ENCODE measurements around the gene KCNIP3.
A peak's percentile ranks its signal among the peaks of the same experiment; 100 is the strongest.

The KCNIP3 gene

DNA sequence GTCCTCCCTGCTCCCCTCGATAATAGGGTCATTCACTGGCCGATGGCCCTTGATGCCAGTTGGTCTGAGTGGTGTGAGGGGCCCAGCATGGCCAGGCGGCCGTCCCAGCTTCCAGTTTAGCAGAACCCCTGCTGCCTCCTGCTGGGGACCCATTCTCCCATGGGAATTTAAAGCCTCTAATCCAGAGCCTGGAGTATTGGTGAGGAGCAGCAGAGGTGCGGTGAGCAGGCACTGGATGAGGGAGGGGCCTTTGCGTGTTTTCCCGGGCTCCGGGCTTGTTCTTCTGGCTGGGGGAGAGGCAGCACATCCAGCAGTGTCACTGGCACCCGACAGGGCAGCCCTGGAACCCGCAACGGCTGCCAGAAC is 17.4 kb downstream of the KCNIP3 start:
- no peak for DNase-seq (ENCODE audit: low spot score)

DNA sequence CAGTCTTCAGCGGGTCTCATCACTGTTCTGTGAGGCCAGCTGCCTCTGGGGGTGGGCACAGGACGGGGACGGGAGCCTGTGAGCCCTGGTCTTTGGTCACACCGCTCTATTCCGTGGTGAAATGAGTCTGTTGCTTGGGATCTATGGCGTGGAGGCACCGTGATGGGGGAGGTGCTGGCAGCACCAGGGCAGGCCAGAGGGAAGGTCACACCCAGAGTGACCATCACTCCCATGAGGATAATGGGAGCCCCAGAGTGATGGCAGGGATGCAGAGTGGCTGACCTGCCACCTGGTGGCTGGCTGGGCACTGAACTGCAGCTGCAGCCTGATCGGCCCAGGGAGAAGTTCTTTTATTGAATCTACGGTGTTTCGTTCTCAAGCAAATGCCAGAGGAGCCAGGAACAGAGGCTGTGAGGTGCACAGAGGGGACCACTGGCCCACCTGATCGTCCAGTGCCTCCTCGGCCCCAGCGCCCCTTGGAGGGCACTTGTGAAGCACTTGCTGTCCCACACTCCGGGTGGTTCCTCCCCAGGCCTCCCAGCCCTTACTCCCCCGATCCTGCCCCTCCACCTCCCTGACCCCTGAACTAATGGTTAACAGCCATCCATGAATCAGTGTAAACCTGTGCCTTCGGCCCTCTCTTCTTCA is 17.9 kb downstream of the KCNIP3 start:
- peak; percentile 63 for DNase-seq (ENCODE audit: low spot score)

DNA sequence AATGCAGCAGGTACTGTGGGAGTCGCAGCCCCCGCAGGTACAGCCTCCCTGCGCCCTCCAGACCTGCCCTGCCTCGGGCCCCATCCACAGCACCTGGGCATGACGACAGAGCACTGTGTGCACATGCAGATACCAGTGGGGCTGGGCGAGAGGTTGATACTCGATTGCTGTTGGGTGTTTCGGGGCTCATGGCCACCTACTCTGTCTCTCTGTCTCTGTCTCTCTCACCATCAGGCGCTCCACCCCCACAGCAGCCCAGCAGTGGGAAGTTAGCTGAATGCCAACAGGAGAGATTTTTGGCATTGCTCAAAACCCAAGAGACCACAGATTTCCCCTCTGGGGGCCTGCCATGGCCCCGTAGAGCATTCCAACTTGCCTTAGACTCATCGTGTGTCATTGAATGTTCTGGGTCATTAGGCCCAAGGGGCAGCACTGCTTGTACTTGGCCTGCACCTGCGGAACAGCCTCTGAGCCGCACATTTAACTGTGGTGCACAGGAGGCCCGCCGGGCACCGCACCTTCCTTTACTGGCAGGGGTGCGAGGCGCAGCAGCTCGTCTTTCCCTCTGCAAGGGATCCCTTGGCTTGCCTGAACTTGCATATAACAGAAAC is 18.8 kb downstream of the KCNIP3 start:
- DNase-seq (ENCODE audit: low spot score): peak; percentile 31

DNA sequence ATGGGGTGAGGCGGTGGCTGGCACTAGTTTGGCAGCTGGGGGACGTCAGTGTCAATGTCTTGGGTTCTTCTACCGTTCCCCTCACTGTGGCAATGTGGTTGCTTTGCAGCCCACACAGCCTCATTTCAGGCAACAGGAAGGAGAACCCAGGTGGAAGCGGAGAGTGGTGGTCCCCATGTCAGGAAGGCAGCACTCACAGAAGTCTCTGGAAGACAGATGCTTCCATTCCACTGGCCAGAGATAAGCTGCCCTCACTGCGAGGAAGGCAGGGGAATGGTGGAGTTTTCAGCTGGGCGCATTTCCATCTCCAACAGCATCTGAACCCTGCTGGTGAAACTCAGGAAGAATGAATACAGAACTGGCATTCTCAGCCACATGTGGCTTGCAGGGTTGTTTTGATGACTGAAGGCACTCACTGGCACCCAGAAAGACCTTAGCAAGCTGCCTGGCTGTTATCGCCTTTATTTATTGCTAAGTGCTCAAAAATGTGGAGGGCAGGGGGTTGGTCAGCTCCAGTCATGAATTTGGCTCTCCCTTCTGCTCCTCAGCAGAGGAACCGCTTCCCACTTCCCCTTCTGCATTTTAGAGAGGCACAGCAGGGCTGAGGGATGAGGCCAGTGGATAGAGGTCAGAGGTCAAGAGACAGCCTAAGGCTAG is 19.4 kb downstream of the KCNIP3 start:
- peak; percentile 42 for DNase-seq (ENCODE audit: low spot score)

DNA sequence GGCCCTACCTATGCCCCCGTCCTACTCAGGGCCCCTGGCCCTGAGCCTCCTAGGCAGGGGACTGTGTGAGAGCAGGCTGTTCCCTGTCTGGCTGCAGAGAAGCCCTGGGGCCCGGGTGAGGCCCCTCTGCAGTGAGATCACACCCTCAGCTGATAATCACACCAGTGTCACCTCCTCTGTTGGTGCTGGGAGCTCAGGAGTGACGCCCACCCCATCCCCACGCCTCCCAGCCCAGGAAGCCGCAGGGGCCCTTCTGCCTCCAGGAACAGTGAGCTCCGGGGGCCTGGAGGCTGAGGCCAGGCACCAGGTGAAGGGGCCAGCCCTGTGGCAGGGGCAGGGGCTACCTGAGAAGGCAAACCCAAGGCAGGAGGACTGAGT is 20.0 kb downstream of the KCNIP3 start:
- no peak for DNase-seq (ENCODE audit: low spot score)

DNA sequence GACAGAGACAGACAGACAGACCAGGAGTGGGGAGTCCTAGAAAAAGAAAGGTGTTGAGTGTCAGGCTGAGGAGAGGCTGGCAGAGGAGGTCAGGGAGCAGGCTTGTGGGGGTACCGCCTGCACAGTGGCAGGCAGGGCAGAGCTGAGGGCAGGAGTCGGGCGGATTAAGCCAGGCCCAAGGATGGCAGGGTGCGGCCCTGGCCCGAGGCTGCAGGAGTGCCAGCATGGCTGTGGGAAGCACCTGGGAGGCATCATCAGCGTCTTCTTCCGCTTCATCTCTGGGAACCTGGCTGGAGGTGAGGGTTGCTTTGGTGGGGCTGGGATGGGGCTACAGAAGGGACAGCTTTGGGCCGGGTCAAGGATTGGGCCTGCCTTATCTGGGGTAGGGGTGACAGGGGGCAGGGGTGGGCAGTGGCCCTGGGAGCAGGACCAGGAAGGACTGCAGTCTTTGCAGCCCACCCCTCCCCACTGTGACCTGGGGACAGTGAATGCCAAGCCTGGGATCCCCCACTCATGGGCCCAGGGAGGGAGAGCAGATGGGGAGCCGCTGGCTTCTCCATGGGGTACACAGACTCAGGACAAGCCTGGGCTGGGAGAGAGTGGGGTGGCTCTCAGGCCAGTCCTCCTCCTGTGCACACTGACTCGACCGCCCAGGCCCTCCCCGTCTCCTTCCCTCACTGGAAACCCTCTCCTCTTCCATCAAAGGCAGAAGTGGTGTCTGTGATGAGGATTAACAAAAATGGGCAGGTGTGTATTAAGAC is 20.7 kb downstream of the KCNIP3 start:
- no peak for DNase-seq (ENCODE audit: low spot score)

DNA sequence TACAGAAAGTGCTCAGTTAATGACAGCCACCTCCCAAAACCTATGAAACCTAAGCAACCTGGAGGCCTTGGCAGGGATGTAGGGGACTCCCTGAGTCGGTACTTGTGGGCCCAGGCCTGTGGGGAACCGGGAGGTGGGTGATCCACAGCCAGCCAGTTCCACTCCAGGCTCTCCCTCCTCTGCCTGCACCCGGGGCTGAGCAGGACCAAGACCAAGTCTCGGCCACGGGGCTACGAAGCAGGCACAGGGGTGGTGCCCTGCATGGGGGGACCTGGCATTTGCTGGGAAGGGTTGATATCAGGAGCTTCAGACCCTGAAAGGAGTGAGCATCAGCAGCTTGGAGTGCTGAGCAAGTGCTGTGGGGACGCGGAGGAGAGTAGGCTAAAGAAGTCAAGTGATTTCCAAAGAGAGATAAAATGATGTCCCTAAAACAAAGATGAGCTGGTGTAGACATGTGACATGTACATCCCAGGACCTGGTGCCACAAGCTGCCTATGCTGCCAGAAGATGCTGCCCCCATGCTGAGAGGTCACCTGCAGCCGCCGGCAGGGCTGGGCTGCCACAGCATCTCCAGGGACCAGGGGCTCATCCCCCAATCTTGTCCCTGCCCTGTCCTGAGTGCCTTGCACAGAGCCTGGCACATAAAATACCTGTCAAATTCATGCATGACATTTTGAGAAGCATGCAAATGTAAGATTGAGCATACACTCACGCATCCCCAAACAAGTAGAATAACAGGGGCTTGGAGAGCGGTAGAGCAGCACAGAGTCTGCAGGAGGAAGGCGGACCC is 21.5 kb downstream of the KCNIP3 start:
- DNase-seq (ENCODE audit: low spot score): no peak

GRCh38 chr2:95319481-95320343 is 22.6 kb downstream of the KCNIP3 start:
- no peak for DNase-seq (ENCODE audit: low spot score)

DNA sequence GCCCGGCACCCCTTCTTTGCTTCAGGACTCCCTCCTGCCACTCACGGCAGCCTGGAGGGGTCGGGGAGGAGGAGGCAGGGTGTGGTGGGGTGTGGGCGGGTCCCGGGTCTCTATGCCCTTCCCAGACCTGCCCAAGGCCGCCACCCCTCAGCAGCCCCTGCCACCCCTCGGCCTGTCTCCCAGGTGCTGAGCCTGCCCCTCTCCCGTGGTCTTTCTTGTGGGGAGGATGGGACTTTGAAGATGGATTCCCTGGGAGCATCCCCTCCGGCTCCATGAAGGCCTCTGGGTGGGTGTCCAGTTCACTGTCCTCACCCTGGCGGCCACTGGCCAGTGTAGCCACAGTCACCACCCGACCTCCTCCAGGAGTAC is 23.2 kb downstream of the KCNIP3 start:
- DNase-seq (ENCODE audit: low spot score): no peak

GRCh38 chr2:95320986-95321767 is 24.0 kb downstream of the KCNIP3 start:
- no peak for DNase-seq (ENCODE audit: low spot score)

GRCh38 chr2:95323347-95324155 is 26.4 kb downstream of the KCNIP3 start:
- DNase-seq (ENCODE audit: low spot score): peak; percentile 62

- no peak for DNase-seq (ENCODE audit: low spot score)
Observed at GRCh38 chr2:95325026-95325425, 27.9 kb downstream of the KCNIP3 start.

DNA sequence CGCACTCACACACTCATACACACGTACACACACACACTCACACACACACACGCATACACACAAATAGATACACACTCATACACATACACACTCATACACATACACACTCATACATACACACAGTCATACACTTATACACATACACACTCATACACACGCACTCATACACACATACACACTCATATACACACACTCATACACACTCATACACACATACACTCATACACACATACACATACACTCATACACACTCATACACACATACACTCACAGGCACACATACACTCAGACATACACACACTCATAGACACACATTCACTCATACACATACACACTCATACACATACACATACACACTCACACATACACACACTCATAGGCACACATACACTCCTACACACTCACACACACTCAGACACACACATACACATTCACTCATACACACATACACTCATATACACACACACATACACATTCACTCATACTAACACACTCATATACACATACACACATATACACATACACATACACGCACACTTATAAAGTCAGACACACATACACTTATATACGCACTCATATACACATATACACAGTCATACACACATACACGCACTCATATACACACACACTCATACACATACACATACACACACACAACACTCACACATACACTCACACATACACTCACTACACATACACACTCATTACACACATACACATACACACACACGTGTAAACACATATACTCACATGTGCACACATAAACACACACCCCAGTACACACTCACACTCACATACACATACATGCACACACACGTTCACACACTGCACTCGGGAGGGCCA is 28.7 kb downstream of the KCNIP3 start:
- DNase-seq (ENCODE audit: low spot score): no peak

DNA sequence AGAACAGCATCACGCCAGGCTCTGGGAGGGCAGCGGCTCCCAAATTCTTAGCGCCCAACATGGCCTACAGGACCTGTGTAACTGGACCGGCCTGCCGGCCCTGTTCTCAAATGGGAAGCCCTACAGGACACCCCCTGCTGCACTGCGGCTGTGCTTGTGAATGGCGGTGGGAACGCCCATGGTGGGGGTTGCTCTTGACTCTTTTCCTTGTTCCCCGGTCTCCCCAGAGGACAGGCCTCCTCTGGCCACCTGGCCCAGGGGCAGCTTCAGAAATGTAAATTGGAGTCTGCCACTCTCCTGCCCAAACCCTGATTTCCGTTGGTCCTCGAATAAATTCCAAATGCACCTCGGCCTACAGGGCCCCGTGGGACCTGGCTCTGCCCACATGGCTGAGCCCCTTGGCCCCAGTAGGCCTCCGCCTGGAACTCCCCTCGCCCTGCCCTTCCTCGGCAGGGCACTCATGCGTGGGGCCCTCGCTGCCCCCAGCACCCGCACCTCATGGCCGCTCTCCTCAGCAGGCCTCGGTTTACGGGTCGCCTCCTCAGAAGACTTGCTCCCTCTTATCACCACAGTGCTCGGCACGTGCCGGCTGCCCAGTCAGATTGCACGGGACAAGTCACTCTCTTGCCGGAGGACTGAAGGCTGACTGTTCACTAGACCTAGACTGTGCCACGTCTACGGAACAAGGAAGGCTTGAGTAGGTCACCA is 29.4 kb downstream of the KCNIP3 start:
- DNase-seq (ENCODE audit: low spot score): no peak

GRCh38 chr2:95327861-95328260 is 30.7 kb downstream of the KCNIP3 start:
- no peak for DNase-seq (ENCODE audit: low spot score)

GRCh38 chr2:95328358-95329125 is 31.4 kb downstream of the KCNIP3 start:
- DNase-seq (ENCODE audit: low spot score): no peak

- DNase-seq (ENCODE audit: low spot score): no peak
Observed at GRCh38 chr2:95329401-95329800, 32.3 kb downstream of the KCNIP3 start.
